ENCODE data around the gene GTF3C4. TPM values are rescaled to one million over a fixed set of nuclear protein-coding genes. Genes with fewer than 3 reads are reported as not detected.

GTF3C4 gene
- total RNA-seq, 1 experiment from 2014 or later = 25.1 TPM

GRCh38 chr9:132679946-132680625 is 9.8 kb downstream of the GTF3C4 start:
- Histone ChIP-seq H3K9me3 (ENCODE audit: control insufficient read depth, insufficient read depth, low read depth, low read length) (no peaks in the 10 kb centered on the region), H3K36me3 (ENCODE audit: control insufficient read depth, insufficient read depth, low read length) (peaks cover 16% of the 10 kb centered on the region), H3K4me3 (ENCODE audit: low read depth in 2 of 2, low read length in 2 of 2) (no peak overlapping the region), H3K27me3 (ENCODE audit: control insufficient read depth, insufficient read depth, low read length) (no peaks in the 10 kb centered on the region), H3K4me1 (ENCODE audit: control insufficient read depth, insufficient read depth, low read length) (peaks cover 4% of the 10 kb centered on the region), H3K27ac (ENCODE audit: low read length) (no peak overlapping the region)
- ATAC-seq (no peak), DNase-seq (ENCODE audit: low read depth, low spot score) (no peak)
- in situ Hi-C loops (cut with HindIII; ENCODE audit: low pct_unique_long_range_greater_than_20kb, low sequenced_read_pairs) (no loop called here), intact Hi-C loops (cut with micrococcal nuclease; ENCODE audit: unreplicated experiment) (loop anchor here (10.0 kb wide), 1 partner anchor 125 kb away; no protein-coding TSS in a partner anchor)
- BruUV-seq (replicated peaks) = no TSS peak
- ChIA-PET CTCF (no interaction called here), POLR2A (no interaction called here)
- no peak for TF ChIP-seq POLR2AphosphoS5 (IDR thresholded peaks at IDR 0.05; ENCODE audit: low read depth, low read length)
- no peak for TF ChIP-seq CTCF (IDR thresholded peaks at IDR 0.05)
- TF ChIP-seq REST (IDR thresholded peaks at IDR 0.05; ENCODE audit: insufficient read depth in 1 of 2, low read depth in 2 of 2, low read length in 1 of 2) = no peak
- no peak for TF ChIP-seq SIN3A (IDR thresholded peaks at IDR 0.05; ENCODE audit: borderline replicate concordance, insufficient read depth, low read depth, low read length)
- TF ChIP-seq TCF7L2 (IDR thresholded peaks at IDR 0.05; ENCODE audit: low read depth, low read length) = no peak

GRCh38 chr9:132681561-132681960 is 11.3 kb downstream of the GTF3C4 start:
- no peak for ATAC-seq
- intact Hi-C loops (cut with micrococcal nuclease; ENCODE audit: unreplicated experiment) = no loop called here
- Histone ChIP-seq H3K27ac (ENCODE audit: low read length) (no peak overlapping the region), H3K36me3 (ENCODE audit: control insufficient read depth, insufficient read depth, low read length) (peaks cover 19% of the 10 kb centered on the region), H3K4me1 (ENCODE audit: control insufficient read depth, insufficient read depth, low read length) (no peaks in the 10 kb centered on the region), H3K9me3 (ENCODE audit: control insufficient read depth, insufficient read depth, low read depth, low read length) (no peaks in the 10 kb centered on the region), H3K27me3 (ENCODE audit: control insufficient read depth, insufficient read depth, low read length) (no peaks in the 10 kb centered on the region), H3K4me3 (ENCODE audit: low read depth in 2 of 2, low read length in 2 of 2) (no peak overlapping the region)
- no peak for DNase-seq (ENCODE audit: low read depth, low spot score)
- ChIA-PET CTCF (no interaction called here), POLR2A (no interaction called here)
- BruUV-seq (replicated peaks) = no TSS peak
- TF ChIP-seq REST (IDR thresholded peaks at IDR 0.05; ENCODE audit: insufficient read depth in 1 of 2, low read depth in 2 of 2, low read length in 1 of 2) (no peak), CTCF (IDR thresholded peaks at IDR 0.05) (no peak), POLR2AphosphoS5 (IDR thresholded peaks at IDR 0.05; ENCODE audit: low read depth, low read length) (no peak), TCF7L2 (IDR thresholded peaks at IDR 0.05; ENCODE audit: low read depth, low read length) (no peak), SIN3A (IDR thresholded peaks at IDR 0.05; ENCODE audit: borderline replicate concordance, insufficient read depth, low read depth, low read length) (no peak)
- in situ Hi-C loops (cut with HindIII; ENCODE audit: low pct_unique_long_range_greater_than_20kb, low sequenced_read_pairs) = no loop called here

Measured in Panc1 (cell line).